ENCODE data around the gene PERCC1.

- no peak for TF ChIP-seq CTCF (IDR thresholded peaks at IDR 0.05)
- TF ChIP-seq POLR2A (IDR thresholded peaks at IDR 0.05): no peak
Measured at GRCh38 chr16:1430214-1430758, 592 bp upstream of the PERCC1 start.
